Measurements from ENCODE around the gene PFDN4.

- no peak for TF ChIP-seq CTCF (IDR thresholded peaks at IDR 0.05)
- TF ChIP-seq POLR2A (IDR thresholded peaks at IDR 0.05) = no peak
Measured at GRCh38 chr20:54223751-54224150, 15.9 kb downstream of the PFDN4 start.

Measured in thyroid gland (tissue), 4 donors.